ENCODE results near the gene GNB1L.

DNA sequence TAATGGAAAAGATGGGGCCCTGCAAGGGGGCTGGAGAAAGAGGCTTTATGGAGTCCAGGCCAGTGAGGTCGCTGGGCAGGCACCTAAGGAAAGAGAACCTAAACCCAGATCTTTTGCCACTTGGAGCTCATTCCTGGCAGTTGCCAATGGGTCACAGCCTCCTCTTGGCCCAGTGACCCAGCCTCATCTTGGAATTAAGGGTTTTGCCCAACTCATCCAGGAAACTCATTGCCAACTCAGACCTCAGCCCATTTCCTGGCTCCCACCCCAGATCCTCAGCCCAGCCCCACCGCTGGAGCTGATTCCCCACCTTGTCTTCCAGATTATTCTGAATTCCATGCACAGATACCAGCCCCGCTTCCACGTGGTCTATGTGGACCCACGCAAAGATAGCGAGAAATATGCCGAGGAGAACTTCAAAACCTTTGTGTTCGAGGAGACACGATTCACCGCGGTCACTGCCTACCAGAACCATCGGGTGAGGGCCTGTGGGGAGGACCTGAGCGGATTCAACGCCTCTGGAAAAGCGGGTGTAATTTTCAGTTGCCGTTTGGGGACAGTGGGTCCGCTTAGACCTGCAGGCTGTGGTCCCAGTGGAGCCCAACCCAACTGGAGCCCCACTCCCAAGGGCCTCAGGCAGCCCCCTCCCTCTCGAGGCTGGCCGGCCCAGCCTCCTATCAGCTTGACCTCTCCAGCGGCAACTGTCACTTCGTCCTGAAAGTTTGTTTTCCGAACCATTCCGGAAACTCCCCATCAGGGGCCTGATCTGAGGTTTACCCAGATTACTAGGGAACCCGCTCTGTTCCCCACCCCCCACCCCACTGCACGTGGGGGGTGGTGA lies 89.8 kb downstream of the GNB1L start:
- no peak for TF ChIP-seq POLR2A (IDR thresholded peaks at IDR 0.05)
- no peak for TF ChIP-seq CTCF (IDR thresholded peaks at IDR 0.05)
